Cardiac fibroblast (primary cell): ENCODE results near the gene TRAF2.
"Not testable (repeated sequence)": the region's sequence is repeated elsewhere in the genome, so short reads cannot be mapped to it uniquely, and the experiment has no call there.

Experiments
- DNase-seq, 2 donors: peaks; one replicate each; pipeline versions ENCODE4 v3.0.0 to v3.0.0-alpha.2; 2010; ENCODE audit warnings: low read depth in 2 of 2
- H3K4me3 ChIP-seq, 2 donors: replicated peaks in 1 of 2; 1 replicate in 1 of 2; 2 replicates in 1 of 2; pipeline ENCODE4 v1.5.1; 2011; ENCODE audit warnings: low read depth in 2 of 2, low read length in 2 of 2, mild to moderate bottlenecking in 2 of 2, moderate library complexity in 1 of 2
- CTCF ChIP-seq: IDR thresholded peaks from one replicate; pipeline ENCODE4 v1.5.1; 2011; ENCODE audit warnings: low read depth, mild to moderate bottlenecking, low read length, inconsistent platforms

TRAF2 gene

GRCh38 chr9:136885950-136886578 is at the start of gene TRAF2:
TSS of gene TRAF2 (plus strand) at chr9:136886516. CDS start at chr9:136898741, 12,225 bp downstream.
- H3K4me3 ChIP-seq, result peak within 1 kb of the TSS; percentile 71 to 80
- TF ChIP-seq CTCF, result no peak
- DNase-seq, result peak; percentile 99 to 100

GRCh38 chr9:136837146-136837855 is 49.0 kb upstream of the TRAF2 start:
- no peak for TF ChIP-seq CTCF
- no peak for DNase-seq
- no peak overlapping the region for H3K4me3 ChIP-seq

GRCh38 chr9:136837856-136838277 is 48.4 kb upstream of the TRAF2 start:
- DNase-seq, H3K4me3 ChIP-seq: not testable (repeated sequence)

- no peak for DNase-seq
- TF ChIP-seq CTCF, result no peak
- H3K4me3 ChIP-seq, result no peak overlapping the region
These were observed 47.7 kb upstream of the TRAF2 start for GRCh38 chr9:136838314-136839228.

- no peak overlapping the region for H3K4me3 ChIP-seq
- DNase-seq, result no peak
- TF ChIP-seq CTCF, result no peak
These were observed 46.8 kb upstream of the TRAF2 start for GRCh38 chr9:136839229-136840139.

- no peak for TF ChIP-seq CTCF
- DNase-seq, result no peak
- no peak overlapping the region for H3K4me3 ChIP-seq
These were observed 46.0 kb upstream of the TRAF2 start for GRCh38 chr9:136840140-136840876.
